CD4-positive, alpha-beta T cell treated with Interleukin-12 subunit alpha and Interleukin-12 subunit beta, for 1 hour (primary cell): ENCODE measurements around the gene OR5A2.
"Not testable (repeated sequence)": the region's sequence is repeated elsewhere in the genome, so short reads cannot be mapped to it uniquely, and the experiment has no call there.

Source experiments
- DNase-seq: peaks from one replicate; pipeline ENCODE4 v3.0.0-alpha.2; 2020

The OR5A2 gene

DNA sequence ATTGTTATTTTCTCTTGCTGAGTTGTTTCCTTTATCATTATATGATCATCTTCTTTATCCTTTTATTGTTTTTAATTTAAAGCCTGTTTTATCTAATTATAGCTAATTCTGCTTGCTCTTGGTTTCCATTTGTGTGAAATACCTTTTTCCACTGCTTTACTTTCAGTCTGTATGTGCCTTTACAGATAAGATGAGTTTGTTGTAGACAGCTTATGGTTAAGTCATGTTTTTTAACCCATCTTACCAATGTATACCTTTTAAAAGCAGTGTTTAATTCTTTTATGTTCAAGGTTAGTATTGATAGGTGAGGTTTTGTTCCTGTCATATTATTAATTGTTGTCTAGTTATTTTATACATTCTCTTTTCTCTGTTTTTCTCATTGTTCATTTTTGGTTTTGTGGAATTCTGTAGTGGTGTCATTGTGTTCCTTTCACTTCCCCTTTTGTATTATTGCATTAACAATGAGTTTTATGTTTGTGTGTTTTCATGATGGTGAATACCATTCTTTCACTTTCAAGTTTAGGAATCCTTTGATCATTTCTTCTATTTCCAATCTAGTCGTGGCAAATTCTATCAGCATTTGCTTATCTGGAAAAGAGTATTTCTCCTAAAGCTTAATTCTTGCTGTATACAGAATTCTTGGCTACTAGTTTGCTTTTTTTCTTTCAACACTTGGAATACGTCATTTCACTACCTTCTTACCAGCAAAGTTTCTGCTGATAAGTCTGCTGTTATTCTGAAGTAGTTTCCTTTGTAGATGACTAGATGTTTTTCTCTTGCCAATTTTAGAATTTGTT is 45.8 kb downstream of the OR5A2 start:
- DNase-seq, result no peak

DNA sequence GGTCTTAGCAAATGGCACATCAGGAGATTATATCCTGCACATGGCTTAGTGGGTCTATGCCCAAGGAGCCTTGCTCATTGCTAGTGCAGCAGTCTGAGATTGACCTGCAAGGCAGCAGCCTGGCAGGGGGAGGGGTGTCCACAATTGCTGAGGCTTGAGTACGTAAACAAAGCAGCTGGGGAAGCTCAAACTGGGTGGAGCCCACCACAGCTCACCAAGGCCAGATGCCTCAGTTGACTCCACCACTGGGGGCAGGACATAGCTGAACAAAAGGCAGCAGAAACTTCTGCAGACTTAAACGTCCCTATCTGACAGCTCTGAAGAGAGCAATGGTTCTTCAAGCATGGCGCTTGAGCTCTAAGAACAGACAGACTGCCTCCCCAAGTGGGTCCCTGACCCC is 53.9 kb downstream of the OR5A2 start:
- not testable (repeated sequence) for DNase-seq

DNA sequence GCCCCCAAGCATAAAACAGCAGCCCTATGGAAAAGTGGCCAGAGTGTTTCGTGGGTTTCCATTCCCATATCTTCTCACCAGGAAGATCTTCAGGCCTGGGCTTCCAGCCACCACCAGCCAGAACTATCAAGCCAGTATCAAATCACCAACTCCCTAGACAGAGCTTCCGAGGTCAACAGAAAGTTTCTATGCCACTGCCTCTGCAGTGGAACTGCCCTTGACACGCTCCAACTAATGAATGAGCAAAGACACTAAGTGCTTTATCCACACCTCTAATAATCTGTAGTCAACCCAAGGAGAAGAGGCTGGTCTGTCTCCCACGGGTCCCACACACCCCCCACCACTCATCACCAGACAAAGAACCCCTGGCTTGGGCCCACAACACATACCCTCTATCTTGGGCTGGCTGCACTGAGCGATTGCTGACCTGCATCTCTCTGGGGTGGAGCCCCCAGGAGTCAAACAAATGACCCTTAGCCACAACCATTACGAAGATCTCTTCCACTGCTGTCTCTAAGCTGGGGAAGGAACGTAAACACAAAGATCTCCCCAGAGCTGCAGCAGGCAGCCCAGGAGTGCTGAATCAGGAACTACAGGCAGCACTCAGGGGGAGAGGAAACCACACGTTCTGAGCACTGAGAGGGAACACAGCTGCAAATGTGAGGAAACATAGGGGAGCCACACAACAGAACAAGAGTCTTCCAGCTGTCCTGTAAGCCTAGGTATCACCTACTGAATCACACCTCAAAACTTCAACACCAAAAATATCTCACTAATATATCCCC is 57.8 kb downstream of the OR5A2 start:
- no peak for DNase-seq
